ENCODE data around the gene PLCG2.
A peak's percentile ranks its signal among the peaks of the same experiment; 100 is the strongest.

Gene PLCG2

GRCh38 chr16:81901484-81901883 is 122.4 kb downstream of the PLCG2 start:
- ChIA-PET POLR2A (ENCODE audit: low non-redundant PET) (no interaction called here), CTCF (interaction anchor here (1.1 kb wide), 1 partner anchor 16 kb away, joined by 3 read pairs; no protein-coding TSS in a partner anchor)
- peak; percentile 13 for DNase-seq (ENCODE audit: low spot score)
- no peak overlapping the region; the same call in 1 of the 2 replicates for H3K27ac ChIP-seq
- no peak for TF ChIP-seq CTCF (conservative IDR thresholded peaks at IDR 0.05; ENCODE audit: low read depth)

- TF ChIP-seq CTCF (conservative IDR thresholded peaks at IDR 0.05; ENCODE audit: low read depth), result no peak
- H3K27ac ChIP-seq, result no peak overlapping the region
- POLR2A ChIA-PET (ENCODE audit: low non-redundant PET), result no interaction called here
- no peak for DNase-seq (ENCODE audit: low spot score)
- CTCF ChIA-PET, result interaction anchor here (1.1 kb wide), 1 partner anchor 16 kb away, joined by 3 read pairs; no protein-coding TSS in a partner anchor
Observed at GRCh38 chr16:81902025-81902424, 122.9 kb downstream of the PLCG2 start.

- DNase-seq (ENCODE audit: low spot score), result no peak
- CTCF ChIA-PET, result no interaction called here
- no peak for TF ChIP-seq CTCF (conservative IDR thresholded peaks at IDR 0.05; ENCODE audit: low read depth)
- no peak overlapping the region for H3K27ac ChIP-seq
- POLR2A ChIA-PET (ENCODE audit: low non-redundant PET), result no interaction called here
Observed at GRCh38 chr16:81904320-81904719, 125.2 kb downstream of the PLCG2 start.

GRCh38 chr16:81905277-81905676 is 126.2 kb downstream of the PLCG2 start:
- POLR2A ChIA-PET (ENCODE audit: low non-redundant PET), result no interaction called here
- no peak for TF ChIP-seq CTCF (conservative IDR thresholded peaks at IDR 0.05; ENCODE audit: low read depth)
- DNase-seq (ENCODE audit: low spot score), result no peak
- H3K27ac ChIP-seq, result no peak overlapping the region
- CTCF ChIA-PET, result no interaction called here

GRCh38 chr16:81907681-81908080 is 128.6 kb downstream of the PLCG2 start:
- no peak for DNase-seq (ENCODE audit: low spot score)
- TF ChIP-seq CTCF (conservative IDR thresholded peaks at IDR 0.05; ENCODE audit: low read depth), result no peak
- CTCF ChIA-PET, result interaction anchor here (0.7 to 1.1 kb wide), 3 partner anchors 18 to 1676 kb away, joined by 3 read pairs; no protein-coding TSS in a partner anchor
- peak overlapping the region; percentile 70 for H3K27ac ChIP-seq
- POLR2A ChIA-PET (ENCODE audit: low non-redundant PET), result no interaction called here

- CTCF ChIA-PET, result interaction anchor here (0.6 to 1.1 kb wide), 2 partner anchors 19 to 32 kb away, joined by 3 read pairs; no protein-coding TSS in a partner anchor
- no peak for TF ChIP-seq CTCF (conservative IDR thresholded peaks at IDR 0.05; ENCODE audit: low read depth)
- DNase-seq (ENCODE audit: low spot score), result peak; percentile 79
- POLR2A ChIA-PET (ENCODE audit: low non-redundant PET), result no interaction called here
- peak overlapping the region; percentile 70 for H3K27ac ChIP-seq
Observed at GRCh38 chr16:81908466-81909262, 129.6 kb downstream of the PLCG2 start.
